Stimulated activated naive CD8-positive, alpha-beta T cell treated with anti-CD3 and anti-CD28 coated beads, Interleukin-15, Interleukin-2, amounts not matched to agents 100 U/mL and 50 U/mL, for 24 hours (primary cell): Measurements from ENCODE around the gene ACBD6.

Source experiments
- ATAC-seq: fragments of 150-1000 bp; cut with Tn5 transposase; one replicate; pipeline ENCODE4 v1.10.0; 2021
- DNase-seq: peaks from one replicate; pipeline ENCODE4 v3.0.0; 2021

The ACBD6 gene

DNA sequence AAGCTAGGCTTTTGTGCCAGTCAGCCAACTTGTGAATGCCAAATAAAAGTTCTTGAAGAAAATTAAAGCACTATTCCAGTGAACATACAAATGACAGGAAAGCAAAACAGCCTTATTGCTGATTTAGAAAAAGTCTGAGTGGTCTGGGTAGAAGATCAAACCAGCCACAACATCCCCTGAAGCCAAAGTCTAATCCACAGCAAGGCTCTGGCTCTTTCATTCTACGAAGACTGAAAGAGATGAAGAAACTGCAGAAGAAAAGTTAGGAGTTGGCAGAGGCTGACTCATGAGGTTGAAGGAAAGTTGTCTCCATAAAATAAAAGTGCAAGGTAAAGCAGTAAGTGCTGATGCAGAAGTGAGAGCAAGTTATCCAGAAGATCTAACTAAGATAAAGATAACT lies 206.4 kb downstream of the ACBD6 start:
- DNase-seq (no peak), ATAC-seq (no peak)

DNA sequence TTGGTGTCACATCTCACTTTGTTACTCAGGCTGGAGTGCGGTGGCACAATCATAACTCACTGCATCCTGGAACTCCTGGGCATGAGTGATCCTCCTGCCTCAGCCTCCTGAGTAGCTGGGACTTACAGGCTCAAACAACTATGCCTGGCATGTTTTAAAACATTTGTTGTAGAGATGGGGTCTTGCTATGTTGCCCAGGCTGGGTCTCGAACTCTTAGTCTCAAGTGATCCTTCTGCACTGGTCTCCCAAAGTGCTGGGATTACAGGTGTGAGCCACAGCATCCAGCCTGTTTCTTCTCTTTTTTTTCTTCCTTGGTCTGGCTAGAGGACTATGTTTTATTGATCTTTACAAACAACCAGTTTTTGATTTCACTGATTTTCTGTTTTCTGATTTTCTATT lies 207.7 kb downstream of the ACBD6 start:
- ATAC-seq (no peak), DNase-seq (no peak)

DNA sequence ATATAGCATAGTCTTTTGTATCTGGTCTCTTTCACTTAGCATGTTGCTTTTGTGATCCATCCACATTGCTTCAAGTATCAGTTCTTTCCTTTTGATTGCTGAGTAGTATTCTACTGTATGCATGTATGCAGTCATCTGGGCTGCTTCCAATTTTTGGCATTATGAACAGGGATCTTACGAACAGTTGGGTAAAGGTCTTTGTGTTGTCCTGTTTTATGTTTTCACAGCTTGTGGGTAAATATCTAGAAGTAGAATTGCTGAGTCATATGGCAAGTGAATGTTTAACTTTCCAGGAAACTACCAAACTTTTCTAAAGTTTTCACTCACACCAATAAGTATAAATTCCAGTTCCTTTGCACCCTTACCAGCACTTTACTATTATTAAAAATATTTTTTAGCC lies 211.4 kb downstream of the ACBD6 start:
- no peak for DNase-seq
- no peak for ATAC-seq

DNA sequence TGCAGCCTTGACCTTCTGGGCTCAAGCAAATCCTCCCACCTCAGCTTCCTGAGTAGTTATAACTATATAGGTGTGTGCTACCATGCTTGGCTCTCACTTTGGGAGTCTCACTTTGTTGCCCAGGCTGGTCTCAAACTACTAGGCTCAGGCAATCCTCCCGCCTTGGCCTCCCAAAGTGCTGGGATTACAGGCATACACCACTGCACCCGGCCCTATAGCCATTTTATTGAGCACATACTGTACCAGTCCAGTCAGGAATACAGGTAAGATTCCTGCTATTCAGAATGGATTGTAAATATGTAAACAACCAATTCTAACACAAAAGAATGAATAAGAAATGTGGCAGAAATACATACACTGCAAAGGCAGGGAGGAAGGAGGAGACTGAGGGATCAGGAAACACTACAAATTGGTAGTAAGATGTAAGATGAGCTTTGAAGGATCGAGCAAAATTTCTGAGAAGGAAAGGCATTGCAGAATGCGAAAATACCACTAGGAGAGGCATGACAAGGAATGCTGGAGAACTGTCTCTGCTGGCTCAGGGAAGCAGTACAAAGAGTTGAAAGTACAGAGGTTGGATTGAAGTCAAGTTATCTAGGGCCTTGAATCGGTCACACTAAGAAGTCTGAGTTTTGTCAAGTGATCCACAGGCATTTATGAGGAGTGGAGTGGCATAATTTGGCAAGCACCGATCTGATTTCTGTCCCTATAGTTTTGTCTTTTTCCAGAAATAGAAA lies 211.9 kb downstream of the ACBD6 start:
- ATAC-seq: no peak
- no peak for DNase-seq

DNA sequence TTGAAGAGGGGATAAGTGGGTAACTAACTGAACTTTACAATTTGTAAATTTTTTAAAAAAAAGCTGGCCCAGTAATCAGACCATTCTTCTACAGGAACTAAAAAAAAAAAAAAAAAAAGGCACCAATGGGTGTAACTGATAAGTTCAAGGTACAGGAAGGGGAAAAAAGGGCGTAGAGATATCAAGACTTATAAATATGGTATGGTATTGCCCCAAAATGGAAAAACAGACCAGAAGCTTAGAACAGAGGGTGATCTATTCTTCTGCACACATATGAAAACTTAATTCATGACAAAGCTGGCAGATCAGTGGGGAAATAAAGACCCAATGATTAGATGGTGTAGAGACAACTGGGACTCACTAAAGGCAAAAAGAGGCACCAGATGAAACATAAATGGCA lies 213.4 kb downstream of the ACBD6 start:
- ATAC-seq (no peak), DNase-seq (no peak)

DNA sequence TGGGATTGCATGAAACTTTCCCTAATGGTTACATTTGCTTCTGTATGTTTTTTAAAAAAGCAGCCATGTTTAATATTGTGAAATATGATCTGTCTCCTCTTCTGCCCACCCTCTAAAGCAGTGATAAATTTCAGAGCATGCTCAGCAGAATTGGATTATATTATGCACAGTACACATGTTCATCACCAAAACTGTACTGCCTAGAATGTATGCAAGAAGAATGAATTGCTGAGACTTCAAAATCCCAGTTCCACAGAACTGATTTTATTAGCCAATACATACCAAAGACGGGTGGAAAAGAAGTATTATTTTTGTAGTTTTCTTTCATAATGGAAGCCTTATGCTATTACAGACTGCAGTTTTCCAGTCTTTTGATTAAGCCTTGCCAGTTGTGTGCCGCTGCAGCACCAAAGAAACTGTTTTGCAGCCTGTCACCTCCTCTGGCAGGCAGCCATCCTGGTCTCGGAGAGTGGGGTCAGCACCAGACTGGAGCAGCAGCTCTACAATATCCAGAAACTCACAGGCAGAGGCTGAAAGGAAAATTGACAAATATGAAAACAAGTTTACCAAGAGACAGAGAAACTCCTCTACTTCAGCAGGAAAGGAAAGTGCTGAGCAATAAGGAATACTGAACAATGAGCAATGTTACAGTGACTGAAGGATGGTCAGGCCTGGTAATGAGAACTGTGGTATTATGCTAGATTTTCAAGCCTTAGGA lies 214.2 kb downstream of the ACBD6 start:
- ATAC-seq: no peak
- no peak for DNase-seq

DNA sequence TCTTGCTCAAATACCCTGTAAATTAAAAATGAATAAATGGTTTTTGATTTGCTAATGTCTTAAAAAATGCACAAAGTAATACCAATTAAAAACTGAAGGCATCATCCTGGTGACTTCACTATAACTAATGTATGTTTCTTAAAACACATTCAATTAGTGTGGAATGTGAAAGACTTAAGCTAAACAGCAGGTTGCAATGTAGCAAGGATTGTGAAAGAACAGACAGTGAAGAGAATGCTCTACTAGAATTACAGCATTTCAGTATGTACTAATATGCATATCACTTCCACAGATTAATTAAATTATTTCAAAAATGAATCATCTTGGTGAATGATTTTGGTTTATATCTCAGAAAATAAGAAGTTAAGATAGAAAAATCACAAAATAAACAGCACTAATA lies 216.0 kb downstream of the ACBD6 start:
- ATAC-seq (no peak), DNase-seq (no peak)

DNA sequence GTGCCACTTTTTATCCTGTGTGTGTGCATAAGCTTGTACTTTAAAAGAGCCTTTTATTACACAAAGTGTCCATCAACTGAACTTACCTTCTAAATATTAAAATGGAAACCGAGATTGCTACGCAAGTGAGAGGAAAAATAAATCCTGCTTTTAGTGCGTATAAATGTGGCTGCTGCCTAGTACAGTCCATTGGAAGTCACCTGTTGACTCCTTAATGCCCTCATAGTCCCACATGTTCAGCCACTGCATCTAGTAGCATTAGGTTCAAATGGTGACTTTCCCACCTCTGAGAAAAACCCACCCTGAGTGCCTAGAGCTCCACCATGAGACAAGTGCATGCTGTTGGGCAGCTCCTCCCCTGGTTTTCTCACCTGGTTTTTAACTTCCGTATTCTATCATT lies 219.3 kb downstream of the ACBD6 start:
- ATAC-seq (no peak), DNase-seq (no peak)

DNA sequence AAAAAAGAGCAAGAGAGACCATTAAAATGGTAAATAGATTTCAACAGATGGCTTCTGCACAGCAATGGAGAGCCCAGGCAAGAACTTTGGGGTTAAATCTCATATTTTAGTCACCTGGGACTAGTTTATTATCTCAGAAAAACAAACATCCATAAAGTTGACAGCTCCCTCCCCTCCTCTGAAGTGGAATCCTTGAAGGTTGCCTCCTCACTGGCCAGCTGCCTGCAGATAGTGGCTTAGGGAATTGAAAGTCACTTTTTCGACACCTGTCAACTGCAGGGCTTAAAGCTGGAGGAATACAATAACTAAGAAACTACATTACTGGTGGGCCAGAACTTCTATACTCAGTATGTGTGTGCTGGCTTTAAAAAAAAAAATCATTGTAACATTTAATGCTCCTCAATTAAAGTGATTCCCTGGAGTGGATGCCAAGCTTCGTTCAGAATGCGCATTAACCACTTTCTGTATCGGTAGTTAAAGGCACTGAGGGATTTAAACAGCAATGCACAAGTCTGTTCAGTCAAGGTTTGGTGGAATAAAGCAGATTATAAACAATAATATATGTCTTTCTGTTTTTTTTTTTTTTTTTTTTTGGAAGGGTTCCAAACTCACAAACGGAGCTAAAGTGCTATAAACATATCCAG lies 219.9 kb downstream of the ACBD6 start:
- ATAC-seq: no peak
- no peak for DNase-seq

DNA sequence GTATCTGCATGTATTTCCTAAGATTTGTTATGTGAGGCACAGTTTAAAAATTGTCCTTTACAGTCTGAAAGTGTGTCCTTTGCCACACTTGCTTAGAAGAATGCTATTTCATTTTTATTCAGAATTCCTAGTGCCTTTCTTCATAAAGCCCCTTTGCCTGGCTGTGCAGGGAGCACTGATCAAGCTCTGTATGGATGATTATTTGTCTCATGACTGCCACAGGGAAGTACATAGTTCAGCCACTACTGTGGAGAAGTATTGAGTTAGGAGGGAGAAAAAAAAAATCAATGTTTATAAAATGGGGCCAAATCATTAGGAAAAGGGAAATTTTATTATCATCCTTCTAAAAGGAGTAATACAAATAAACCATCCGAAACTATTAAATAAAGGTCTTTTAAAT lies 220.9 kb downstream of the ACBD6 start:
- ATAC-seq: no peak
- DNase-seq: no peak

DNA sequence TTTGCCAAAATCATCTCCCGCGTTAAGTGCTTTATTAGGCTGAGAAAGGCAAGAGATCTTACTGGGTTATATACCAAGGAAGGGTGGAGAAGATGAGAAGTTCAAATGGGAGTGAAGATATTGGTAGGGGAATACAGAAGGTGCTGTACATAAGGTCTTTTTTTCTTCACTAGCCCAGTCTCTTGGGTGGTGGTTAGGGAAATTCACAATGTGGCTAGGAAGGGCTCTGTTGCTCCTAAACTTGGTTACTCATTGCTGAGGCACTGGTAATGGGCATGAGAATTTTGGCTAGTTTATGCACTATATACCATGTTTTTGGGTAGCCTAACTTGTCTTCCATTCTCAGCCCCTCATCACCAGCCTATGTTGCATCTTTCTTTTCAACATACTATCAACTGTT lies 221.8 kb downstream of the ACBD6 start:
- ATAC-seq: no peak
- DNase-seq: no peak

DNA sequence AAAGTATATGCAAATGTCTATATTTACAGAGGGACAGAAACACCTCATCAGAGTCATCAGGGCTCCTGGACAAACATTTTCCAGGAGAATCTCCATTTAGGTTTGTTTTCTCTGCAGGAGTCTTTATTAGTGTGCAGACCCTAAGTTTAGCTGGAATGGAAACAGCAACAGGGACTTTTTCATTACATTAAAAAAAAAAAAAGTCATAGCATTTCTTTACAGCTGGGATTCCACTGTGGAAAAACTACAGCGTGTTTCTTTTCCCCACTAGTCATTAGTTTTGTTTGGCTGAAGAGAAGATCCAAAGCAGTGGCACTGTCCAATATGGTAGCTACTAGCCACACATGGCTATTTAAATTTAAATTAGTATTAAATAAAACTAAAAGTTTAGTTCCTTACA lies 222.7 kb downstream of the ACBD6 start:
- no peak for ATAC-seq
- no peak for DNase-seq

DNA sequence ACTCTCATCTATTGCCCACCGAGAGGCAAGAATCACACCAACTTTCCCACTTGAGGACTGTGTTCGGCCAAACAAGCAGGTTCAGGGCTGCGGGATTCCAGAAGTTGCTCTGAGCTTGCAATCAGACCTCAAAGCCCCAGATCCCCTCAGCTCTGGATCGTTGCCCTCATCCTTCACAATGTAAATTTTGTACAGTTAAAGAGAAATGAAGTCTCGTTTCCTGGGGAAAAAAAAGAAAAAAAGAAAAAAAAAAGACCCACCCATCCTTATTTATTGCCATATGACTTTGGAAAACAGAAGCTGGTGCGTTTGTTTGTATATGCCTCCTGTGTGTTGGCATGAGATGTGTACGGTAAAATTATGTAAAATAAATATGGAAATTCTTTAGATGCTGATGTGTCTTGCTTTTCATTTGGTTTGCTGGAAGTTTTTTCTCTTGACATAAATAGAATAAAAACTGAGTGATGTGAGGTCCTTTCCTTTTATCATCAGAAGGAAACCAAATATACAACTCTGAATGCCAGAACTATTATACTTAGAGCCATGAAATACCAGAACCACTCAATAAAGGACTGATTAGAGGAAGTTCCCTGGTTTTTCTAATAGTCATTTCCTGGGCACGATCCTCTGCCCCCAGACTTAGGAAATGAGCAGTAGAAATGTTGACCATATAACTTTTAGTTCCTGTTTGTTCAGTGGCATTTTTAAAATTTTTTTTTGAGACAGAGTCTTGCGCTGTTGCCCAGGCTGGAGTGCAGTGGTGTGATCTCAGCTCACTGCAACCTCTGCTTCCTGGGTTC lies 223.6 kb downstream of the ACBD6 start:
- DNase-seq: no peak
- ATAC-seq: no peak

DNA sequence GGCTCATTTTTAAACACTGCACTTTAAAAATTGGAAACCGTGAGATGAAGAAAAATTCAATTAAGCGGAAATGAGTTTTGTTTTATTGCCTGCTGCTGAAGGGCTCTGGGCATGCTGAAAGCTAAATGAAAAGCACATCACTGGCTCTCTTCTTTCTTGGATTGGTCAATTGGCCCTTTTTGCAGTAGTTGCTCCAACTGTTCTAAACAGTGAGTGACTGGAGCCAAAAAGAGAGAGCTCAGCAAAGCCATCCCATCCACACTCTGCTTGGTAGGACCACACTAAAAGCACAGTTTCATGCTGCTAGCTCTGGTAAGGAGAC lies 224.2 kb downstream of the ACBD6 start:
- ATAC-seq (no peak), DNase-seq (no peak)

DNA sequence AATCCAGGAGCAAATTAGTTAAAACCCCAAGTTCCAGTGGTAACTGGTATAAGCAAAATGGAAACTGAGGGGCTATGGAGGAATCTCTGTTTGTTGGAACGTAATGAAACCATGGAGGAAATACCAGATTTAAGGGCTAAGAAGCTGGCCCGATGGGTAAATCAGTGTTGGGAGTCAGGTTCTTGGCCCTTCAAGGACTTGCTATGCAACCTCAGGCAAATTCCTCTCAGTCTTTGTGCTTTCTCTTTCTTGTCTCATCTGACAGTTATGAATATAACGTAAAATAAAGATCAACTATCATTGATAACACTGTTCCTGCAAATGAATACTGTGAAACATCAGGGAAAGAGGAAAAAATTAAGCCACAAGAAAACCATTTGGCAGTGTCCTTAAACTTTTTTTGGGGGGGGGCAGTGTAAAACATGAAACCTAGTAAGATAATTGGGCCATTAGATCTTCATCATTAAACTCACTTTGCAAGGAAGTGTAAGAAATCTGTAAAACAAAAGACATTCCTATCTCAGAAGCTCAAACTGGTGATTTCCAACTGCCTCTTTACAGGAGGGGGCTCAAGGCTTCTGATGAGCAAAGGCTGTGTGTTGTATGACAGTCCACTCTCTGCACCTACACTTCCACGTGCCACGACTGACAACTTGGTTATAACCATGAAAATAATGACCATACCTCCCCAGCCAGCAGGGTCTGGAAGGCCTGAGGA lies 224.7 kb downstream of the ACBD6 start:
- DNase-seq: no peak
- ATAC-seq: no peak

DNA sequence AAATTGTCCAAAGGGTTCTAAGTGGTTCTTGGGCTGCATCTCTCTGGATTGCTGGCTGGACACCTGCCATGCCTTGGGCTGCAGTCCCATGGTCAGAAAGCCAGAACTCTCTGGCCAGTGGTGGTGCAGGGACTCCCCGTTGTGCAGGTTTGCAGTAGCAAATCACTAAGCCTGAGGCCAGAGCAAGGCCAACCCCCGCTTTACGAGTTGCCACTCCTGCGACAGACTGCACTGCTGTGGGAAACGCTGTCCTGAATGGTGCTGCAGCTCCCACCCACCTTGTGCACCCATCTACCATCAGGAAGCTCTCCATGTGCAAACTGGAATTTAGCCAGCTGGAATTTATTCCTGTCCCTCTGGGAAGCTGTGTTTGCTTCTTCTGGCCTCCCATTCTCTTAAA lies 226.7 kb downstream of the ACBD6 start:
- DNase-seq: no peak
- ATAC-seq: no peak

DNA sequence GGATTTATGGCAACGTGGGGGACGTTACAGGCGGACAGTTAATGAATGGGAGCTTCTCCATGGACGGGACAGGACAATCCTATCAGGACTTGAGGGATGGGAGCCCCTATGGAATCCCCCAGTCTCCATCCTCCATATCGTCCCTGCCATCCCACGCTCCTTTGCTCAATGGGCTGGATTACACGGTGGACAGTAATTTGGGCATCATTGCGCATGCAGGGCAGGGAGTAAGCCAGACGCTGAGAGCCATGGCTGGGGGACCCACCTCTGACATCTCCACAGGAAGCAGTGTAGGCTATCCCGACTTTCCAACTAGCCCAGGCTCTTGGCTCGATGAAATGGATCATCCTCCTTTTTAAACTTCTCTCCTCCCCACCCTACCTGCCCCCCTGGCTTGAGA lies 228.2 kb downstream of the ACBD6 start:
- ATAC-seq (no peak), DNase-seq (no peak)

DNA sequence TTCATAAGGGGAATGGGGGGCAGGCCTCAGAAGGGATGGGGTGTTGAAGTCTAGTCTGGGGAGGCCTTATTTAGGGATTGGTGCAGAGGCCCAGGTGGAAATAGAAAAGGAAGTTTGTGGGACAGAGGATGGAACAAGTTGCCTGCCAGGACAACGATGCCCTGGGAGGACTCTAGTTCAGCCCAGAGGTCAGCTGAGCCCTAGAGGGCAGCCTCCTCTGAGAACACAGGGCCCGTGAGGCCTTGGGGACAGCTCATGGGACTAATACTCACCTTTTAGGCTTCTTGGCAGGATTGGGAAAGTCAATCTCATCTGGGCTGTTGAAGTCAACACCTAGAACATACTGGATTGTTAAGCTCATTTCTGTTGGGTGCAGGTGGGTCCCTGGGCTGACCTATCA lies 229.3 kb downstream of the ACBD6 start:
- ATAC-seq (no peak), DNase-seq (no peak)

DNA sequence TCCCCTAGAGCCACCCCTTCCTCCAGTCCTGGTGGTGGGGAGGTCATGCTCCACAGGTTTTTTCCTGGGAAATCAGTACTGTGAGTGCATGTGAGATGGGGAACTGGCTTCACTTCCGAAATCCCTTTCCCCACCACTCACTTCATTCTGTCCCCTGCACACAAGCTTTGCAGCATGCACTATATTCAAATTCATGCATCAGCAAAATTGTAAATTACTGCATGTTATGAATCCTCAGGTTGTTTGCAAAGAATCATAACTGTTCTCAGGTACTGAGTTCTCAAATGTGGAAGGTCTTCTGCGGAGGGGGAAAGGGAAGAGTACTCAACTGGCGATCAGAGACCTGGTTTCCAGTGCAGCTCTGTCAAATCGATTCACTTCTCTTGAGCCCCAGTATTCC lies 230.0 kb downstream of the ACBD6 start:
- ATAC-seq (no peak), DNase-seq (no peak)

DNA sequence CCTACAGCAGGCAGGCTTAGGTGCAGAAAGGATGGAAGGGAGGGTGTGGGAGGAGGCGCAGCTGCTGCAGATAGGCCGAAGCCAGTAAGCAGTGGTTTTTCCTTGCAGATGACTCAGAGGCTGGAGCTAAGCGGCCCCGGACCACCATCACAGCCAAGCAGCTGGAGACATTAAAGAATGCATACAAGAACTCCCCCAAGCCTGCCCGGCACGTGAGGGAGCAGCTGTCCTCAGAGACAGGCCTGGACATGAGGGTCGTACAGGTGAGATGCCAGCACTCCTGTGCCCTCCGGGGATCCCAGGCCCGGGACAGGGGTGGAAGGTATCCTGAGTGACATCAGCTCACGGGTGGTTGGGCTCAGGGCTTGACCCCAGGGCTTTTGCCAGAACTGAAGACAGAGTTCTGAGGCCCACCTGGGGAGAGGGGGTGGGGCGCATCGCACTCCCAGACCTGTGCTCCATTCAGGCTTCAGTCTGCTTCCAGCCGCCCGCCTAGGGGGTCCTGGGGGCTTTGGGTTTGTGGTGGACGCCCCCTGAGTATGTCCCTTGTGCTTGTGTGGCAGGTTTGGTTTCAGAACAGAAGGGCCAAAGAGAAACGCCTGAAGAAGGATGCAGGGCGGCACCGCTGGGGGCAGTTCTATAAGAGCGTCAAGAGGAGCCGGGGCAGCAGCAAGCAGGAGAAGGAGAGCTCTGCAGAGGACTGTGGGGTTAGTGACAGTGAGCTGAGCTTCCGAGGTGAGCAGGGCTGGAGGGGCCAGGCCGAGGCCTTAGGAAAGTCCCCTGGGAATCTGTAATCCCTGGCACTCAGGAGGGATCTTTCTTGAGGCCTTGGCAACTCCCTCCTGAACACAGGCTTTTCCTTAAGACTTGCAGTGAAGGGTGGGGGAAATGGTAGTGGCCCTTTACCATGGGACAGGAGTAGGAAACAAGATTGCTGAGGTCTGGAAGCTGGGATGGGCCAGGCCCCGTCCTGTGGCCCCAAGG lies 230.8 kb downstream of the ACBD6 start:
- ATAC-seq (no peak), DNase-seq (no peak)
